Fibroblast of gingiva (primary cell): ENCODE data around the gene TOR4A.

Experiments used
- DNase-seq: peaks from one replicate; pipeline ENCODE4 v3.0.0-alpha.2; 2011; ENCODE audit warnings: low read depth

TOR4A gene

GRCh38 chr9:137306850-137307254 lies 29.3 kb downstream of the TOR4A start:
- no peak for DNase-seq

- DNase-seq, result no peak
Measured at GRCh38 chr9:137307255-137308056, 29.9 kb downstream of the TOR4A start.

DNA sequence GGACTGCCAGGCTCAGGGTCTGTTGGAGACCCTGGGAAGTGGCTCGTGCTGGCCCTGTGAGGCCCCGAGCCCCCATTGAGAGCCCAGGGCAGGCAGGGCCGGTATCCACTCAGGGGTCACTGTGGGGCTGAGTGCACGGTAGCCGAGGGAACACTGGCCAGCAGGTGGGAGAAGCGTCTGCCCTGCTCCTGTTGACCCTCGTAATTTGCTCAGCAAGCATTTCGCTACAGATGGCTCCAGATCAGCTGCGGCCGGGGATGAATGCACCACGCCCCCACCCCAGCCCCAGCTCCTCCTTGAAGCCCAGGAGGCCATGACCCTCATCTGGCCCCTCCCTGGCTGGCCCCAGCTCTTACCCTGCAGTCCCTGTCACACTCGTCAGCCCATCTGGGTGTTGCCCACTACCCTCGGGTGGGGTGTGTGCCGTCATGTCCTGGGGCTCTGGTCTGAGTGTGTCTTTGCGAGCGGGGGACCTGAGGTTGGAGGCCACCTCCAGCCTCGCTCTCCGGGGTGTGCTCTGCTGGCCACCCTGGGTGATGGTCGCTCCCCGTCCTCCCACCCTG lies 30.6 kb downstream of the TOR4A start:
- DNase-seq, result no peak

GRCh38 chr9:137309368-137310188 lies 32.1 kb downstream of the TOR4A start:
- DNase-seq, result no peak

- no peak for DNase-seq
Measured at GRCh38 chr9:137310189-137311052, 32.9 kb downstream of the TOR4A start.

GRCh38 chr9:137311171-137311985 lies 33.9 kb downstream of the TOR4A start:
- DNase-seq, result no peak

GRCh38 chr9:137311986-137312851 lies 34.7 kb downstream of the TOR4A start:
- DNase-seq, result no peak

- no peak for DNase-seq
Measured at GRCh38 chr9:137312852-137313325, 35.4 kb downstream of the TOR4A start.

DNA sequence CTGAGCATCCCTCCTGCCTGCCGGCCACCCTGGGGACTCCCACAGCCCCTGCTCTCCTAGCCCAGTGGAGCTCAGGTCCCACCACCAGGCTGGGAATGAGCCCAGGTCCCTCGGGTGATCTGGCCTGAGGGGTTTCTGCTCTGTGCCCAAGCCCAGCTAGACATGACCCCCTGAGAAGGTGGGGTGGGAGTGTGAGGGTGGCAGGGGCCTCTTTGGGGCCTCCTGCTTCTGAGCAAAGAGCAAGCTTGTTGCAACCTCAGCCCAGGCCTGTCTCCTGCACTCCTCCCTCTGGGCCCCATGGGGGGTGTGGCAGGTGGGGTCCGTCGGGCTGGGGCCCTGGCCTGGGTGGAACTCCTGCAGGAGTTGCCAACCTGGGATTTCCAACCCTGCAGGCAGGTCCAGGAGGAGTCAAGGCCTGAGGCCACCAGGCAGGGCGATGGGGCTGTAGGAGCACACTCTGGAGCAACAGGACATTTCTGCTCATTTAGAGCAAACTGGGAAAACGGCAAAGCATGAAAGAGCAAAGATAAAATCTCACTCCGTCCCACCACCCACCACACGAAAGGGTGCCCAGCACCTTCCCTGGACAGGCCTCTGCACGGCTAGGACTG lies 35.9 kb downstream of the TOR4A start:
- DNase-seq, result no peak

- DNase-seq, result no peak
Measured at GRCh38 chr9:137313956-137314560, 36.5 kb downstream of the TOR4A start.

- no peak for DNase-seq
Measured at GRCh38 chr9:137314561-137315560, 37.3 kb downstream of the TOR4A start.

DNA sequence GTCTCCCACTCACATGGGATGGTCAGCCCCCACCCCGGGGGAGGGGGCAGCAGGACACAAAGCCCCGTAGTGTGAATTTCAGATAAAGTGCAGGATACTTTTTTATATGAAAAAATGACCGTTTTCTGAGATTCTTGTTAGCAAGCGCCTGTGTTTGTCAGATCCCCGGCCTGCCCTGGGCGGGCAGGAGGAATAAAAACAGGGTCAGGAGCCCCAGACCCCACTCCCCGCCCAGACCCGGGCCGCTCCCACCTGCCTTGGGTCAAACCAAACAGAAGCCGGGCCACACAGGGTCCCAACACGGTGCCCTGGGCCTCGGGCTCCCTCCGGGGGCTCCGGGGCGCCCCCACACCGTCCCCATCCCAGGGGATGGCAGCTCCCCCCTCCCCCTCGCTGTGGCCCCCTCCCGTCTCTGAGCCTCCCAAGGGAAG lies 38.1 kb downstream of the TOR4A start:
- no peak for DNase-seq

GRCh38 chr9:137316012-137316981 lies 38.8 kb downstream of the TOR4A start:
- DNase-seq, result no peak

GRCh38 chr9:137317021-137317717 lies 39.6 kb downstream of the TOR4A start:
- no peak for DNase-seq

DNA sequence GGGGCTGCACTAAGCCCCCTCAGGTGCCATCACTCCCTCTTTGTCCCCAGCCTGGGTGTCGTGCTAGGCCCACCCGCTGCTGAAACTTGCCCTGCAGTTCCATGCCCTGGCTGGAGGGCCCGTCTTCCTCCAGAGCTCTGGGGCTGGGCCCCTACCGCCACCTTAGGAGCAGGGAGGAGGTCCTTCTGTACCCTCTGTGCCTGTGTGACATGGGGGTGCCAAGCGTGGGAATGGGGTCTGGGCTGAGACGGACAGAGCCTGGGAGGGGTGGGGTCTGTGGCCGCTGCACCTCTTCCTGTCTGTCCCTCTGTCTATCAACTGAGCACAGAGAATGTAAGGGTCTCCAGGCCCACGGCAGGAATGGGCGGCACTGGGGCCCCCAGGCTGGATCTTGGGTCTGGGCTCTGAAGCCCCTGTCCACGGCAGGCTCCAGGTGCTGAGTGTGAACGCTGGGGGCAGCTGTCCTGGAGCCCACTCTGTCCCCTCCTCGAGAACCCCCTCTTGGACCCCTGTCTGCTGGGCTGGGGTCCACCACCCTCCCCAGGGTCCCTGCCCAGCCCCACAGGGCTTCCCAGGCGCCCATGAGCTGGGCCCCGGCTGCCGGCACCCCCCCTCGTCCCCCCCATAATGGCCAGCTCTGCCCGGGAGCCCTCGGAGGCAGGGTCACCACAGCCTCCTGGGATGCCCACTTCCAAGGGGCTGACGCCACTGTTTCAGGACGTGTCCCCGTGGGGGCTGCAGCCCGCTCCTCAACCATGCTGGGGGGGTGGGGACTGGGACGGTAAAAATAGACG lies 40.4 kb downstream of the TOR4A start:
- no peak for DNase-seq
